Vagina (tissue), 2 donors: Measurements from ENCODE around the gene ACOXL. TPM values are rescaled to one million over a fixed set of nuclear protein-coding genes. Genes with fewer than 3 reads are reported as not detected.

Experiments used
- DNase-seq, 2 donors: peaks; one replicate each; pipeline ENCODE4 v3.0.0-alpha.2; 2017; ENCODE audit errors: extremely low spot score in 2 of 2
- H3K27ac ChIP-seq: fragments of 200-600 bp; sonication (generic); one replicate; pipeline ENCODE4 v1.5.1; 2019
- H3K27me3 ChIP-seq: fragments of 200-600 bp; sonication (generic); one replicate; pipeline ENCODE4 v1.5.1; 2019
- H3K36me3 ChIP-seq, 2 donors: fragments of 200-600 bp; sonication (generic); one replicate each; pipeline ENCODE4 v1.5.1; 2017 to 2019
- H3K4me1 ChIP-seq: fragments of 200-600 bp; sonication (generic); one replicate; pipeline ENCODE4 v1.5.1; 2019
- H3K4me3 ChIP-seq, 2 donors: fragments of 200-600 bp; sonication (generic); 1 replicate in 1 of 2; 2 replicates in 1 of 2; pipeline ENCODE4 v1.5.1; 2016 to 2019
- H3K9me3 ChIP-seq: fragments of 200-600 bp; sonication (generic); one replicate; pipeline ENCODE4 v1.5.1; 2019
- CTCF ChIP-seq, 3 experiments: fragments of 450-650 bp in 2 of 3; fragments of 200-600 bp in 1 of 3; sonication (generic) in 1 of 3; IDR thresholded peaks; one replicate each; pipeline ENCODE4 v1.5.1; 2017 to 2019; ENCODE audit warnings: antibody characterized with exemption in 3 of 3, mild to moderate bottlenecking in 2 of 3, moderate library complexity in 2 of 3
- POLR2A ChIP-seq, 2 donors: fragments of 450-650 bp; IDR thresholded peaks; one replicate each; pipeline ENCODE4 v1.6.1; 2017; ENCODE audit warnings: antibody characterized with exemption in 2 of 2, mild to moderate bottlenecking in 2 of 2, moderate library complexity in 2 of 2
- POLR2AphosphoS5 ChIP-seq, 2 donors: sonication (generic); formaldehyde crosslinking; IDR thresholded peaks; one replicate each; pipeline ENCODE4 v1.9.0; 2017; ENCODE audit warnings: antibody characterized with exemption in 2 of 2, mild to moderate bottlenecking in 2 of 2, low read depth in 1 of 2; ENCODE audit not compliant: insufficient read depth in 1 of 2
- intact Hi-C: fragments of 100-400 bp; cut with DNase I; formaldehyde crosslinking; loops from one replicate; pipeline ENCODE4 v1.15.1; 2023
- total RNA-seq: library from RNA; depleted of rRNA; stranded (reverse); fragments of >200 nt; gene quantifications from one replicate; pipeline ENCODE4 v1.2.3, GENCODE V29; 2016

Gene ACOXL
- total RNA-seq, 1 donor from 2014 or later, result not detected

DNA sequence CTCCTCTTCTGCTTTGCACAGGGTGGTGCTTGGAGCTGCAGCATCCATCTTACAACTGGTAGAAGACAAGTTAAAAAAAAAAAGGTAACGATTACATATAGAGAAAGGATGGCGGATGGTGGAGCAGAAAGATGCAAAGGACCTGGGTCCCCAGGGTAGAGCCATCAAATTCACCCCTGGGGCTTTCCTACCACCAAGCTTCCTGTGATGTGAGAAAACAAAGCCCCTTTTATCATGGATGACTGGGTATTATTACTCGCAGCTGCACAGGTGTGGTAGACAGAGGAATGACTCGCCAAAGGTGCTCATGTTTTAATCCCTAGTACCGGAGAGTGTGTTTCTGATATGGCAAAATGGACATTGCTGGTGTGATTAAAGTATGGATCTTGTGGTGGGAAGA is 1.3 kb upstream of the ACOXL start:
- intact Hi-C loops, result no loop called here
- TF ChIP-seq CTCF (IDR thresholded peaks at IDR 0.05) (no peak), POLR2AphosphoS5 (IDR thresholded peaks at IDR 0.05; ENCODE audit: insufficient read depth in 1 of 2, low read depth in 1 of 2) (no peak), POLR2A (IDR thresholded peaks at IDR 0.05) (no peak)
- Histone ChIP-seq H3K9me3 (no peaks in the 10 kb centered on the region), H3K4me1 (peaks cover 12% of the 10 kb centered on the region), H3K4me3 (no peak overlapping the region), H3K36me3 (no peaks in the 10 kb centered on the region), H3K27ac (no peak overlapping the region), H3K27me3 (no peaks in the 10 kb centered on the region)
- DNase-seq, result no peak

DNA sequence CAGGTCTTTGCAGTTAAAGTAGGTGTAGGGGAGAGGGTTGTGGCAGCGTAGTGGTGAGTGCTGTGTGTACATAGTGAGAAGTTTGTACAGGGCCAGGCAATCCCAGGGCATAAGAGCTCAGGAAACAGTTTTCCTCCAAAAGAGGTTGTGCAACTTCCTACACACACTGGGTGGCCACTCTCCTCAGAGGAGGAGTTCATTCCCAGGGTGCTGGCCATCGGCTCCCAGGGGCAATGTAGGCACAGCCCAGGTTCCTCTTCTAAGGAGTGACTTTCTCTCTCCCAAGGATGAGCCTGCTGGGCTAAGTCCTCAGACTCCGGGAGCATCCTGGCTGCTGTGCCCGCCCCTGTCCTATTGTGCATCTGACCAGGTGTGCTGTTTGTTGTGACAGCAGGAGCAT is 3.0 kb downstream of the ACOXL start:
- Histone ChIP-seq H3K27ac (no peak overlapping the region), H3K9me3 (no peaks in the 10 kb centered on the region), H3K4me1 (peaks cover 12% of the 10 kb centered on the region), H3K4me3 (no peak overlapping the region), H3K36me3 (no peaks in the 10 kb centered on the region), H3K27me3 (no peaks in the 10 kb centered on the region)
- no peak for DNase-seq
- no peak for TF ChIP-seq POLR2A (IDR thresholded peaks at IDR 0.05)
- no peak for TF ChIP-seq CTCF (IDR thresholded peaks at IDR 0.05)
- no peak for TF ChIP-seq POLR2AphosphoS5 (IDR thresholded peaks at IDR 0.05; ENCODE audit: insufficient read depth in 1 of 2, low read depth in 1 of 2)
- intact Hi-C loops, result no loop called here

DNA sequence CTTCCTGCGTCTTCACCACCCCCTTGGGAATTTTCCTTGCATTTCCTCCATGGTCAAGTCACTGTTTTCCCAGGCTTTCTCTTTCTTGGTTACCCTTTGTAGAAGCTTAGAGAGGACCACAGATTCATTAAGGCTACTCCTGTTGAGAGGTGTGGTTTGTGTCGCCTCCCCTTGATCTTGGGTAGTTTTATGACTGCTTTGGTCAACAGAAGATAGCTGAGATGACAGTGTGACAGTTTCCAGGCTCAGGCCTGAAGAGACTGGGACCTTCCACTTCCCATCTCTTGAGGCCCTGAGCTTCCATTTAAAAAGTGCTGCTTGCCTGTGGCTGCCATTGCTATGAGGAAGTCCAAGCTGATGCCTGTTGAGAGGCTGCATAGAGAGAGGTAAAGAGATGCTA is 5.4 kb downstream of the ACOXL start:
- peaks cover 6% of the 10 kb centered on the region for H3K4me1 ChIP-seq
- H3K27ac ChIP-seq, result no peak overlapping the region
- no peaks in the 10 kb centered on the region for H3K9me3 ChIP-seq
- no peaks in the 10 kb centered on the region for H3K27me3 ChIP-seq
- TF ChIP-seq POLR2A (IDR thresholded peaks at IDR 0.05) (no peak), CTCF (IDR thresholded peaks at IDR 0.05) (no peak), POLR2AphosphoS5 (IDR thresholded peaks at IDR 0.05; ENCODE audit: insufficient read depth in 1 of 2, low read depth in 1 of 2) (no peak)
- intact Hi-C loops, result no loop called here
- no peaks in the 10 kb centered on the region for H3K36me3 ChIP-seq
- H3K4me3 ChIP-seq, result no peak overlapping the region
- DNase-seq, result no peak

- H3K27me3 ChIP-seq, result no peaks in the 10 kb centered on the region
- TF ChIP-seq POLR2AphosphoS5 (IDR thresholded peaks at IDR 0.05; ENCODE audit: insufficient read depth in 1 of 2, low read depth in 1 of 2), result no peak
- no peak for TF ChIP-seq CTCF (IDR thresholded peaks at IDR 0.05)
- no peak for TF ChIP-seq POLR2A (IDR thresholded peaks at IDR 0.05)
- H3K27ac ChIP-seq, result no peak overlapping the region
- DNase-seq, result no peak
- no peak overlapping the region for H3K4me3 ChIP-seq
- H3K4me1 ChIP-seq, result no peaks in the 10 kb centered on the region
- intact Hi-C loops, result no loop called here
- no peaks in the 10 kb centered on the region for H3K36me3 ChIP-seq
- no peaks in the 10 kb centered on the region for H3K9me3 ChIP-seq
These were observed 8.5 kb downstream of the ACOXL start for GRCh38 chr2:110740747-110741349.

- TF ChIP-seq CTCF (IDR thresholded peaks at IDR 0.05), result no peak
- no peak for TF ChIP-seq POLR2AphosphoS5 (IDR thresholded peaks at IDR 0.05; ENCODE audit: insufficient read depth in 1 of 2, low read depth in 1 of 2)
- no peak for TF ChIP-seq POLR2A (IDR thresholded peaks at IDR 0.05)
- no peak overlapping the region for H3K27ac ChIP-seq
- H3K4me3 ChIP-seq, result no peak overlapping the region
- H3K27me3 ChIP-seq, result no peaks in the 10 kb centered on the region
- intact Hi-C loops, result no loop called here
- no peak for DNase-seq
- H3K36me3 ChIP-seq, result no peaks in the 10 kb centered on the region
- no peaks in the 10 kb centered on the region for H3K9me3 ChIP-seq
- H3K4me1 ChIP-seq, result no peaks in the 10 kb centered on the region
These were observed 9.2 kb downstream of the ACOXL start for GRCh38 chr2:110741491-110741980.
